Fibroblast of peridontal ligament (primary cell): ENCODE measurements around the gene ZFP92.
"Not testable (repeated sequence)": the region's sequence is repeated elsewhere in the genome, so short reads cannot be mapped to it uniquely, and the experiment has no call there.

Experiments used
- DNase-seq: peaks from one replicate; pipeline ENCODE4 v3.0.0-alpha.2; 2010; ENCODE audit errors: extremely low read depth

ZFP92 gene

GRCh38 chrX:153386097-153386496, 25.2 kb upstream of the ZFP92 start:
- no peak for DNase-seq

- no peak for DNase-seq
Measured at GRCh38 chrX:153387345-153387744, 23.9 kb upstream of the ZFP92 start.

- DNase-seq, result no peak
Measured at GRCh38 chrX:153387987-153388721, 23.1 kb upstream of the ZFP92 start.

- DNase-seq, result no peak
Measured at GRCh38 chrX:153388722-153389459, 22.4 kb upstream of the ZFP92 start.

- DNase-seq, result not testable (repeated sequence)
Measured at GRCh38 chrX:153389460-153389768, 21.9 kb upstream of the ZFP92 start.

- DNase-seq, result no peak
Measured at GRCh38 chrX:153392642-153393321, 18.5 kb upstream of the ZFP92 start.

- no peak for DNase-seq
Measured at GRCh38 chrX:153394612-153395011, 16.7 kb upstream of the ZFP92 start.

GRCh38 chrX:153395613-153396319, 15.5 kb upstream of the ZFP92 start:
- DNase-seq, result no peak

GRCh38 chrX:153396320-153397195, 14.7 kb upstream of the ZFP92 start:
- no peak for DNase-seq

GRCh38 chrX:153397256-153397960, 13.9 kb upstream of the ZFP92 start:
- DNase-seq, result no peak

- DNase-seq, result no peak
Measured at GRCh38 chrX:153398275-153398960, 12.9 kb upstream of the ZFP92 start.

- no peak for DNase-seq
Measured at GRCh38 chrX:153400146-153401132, 10.8 kb upstream of the ZFP92 start.

GRCh38 chrX:153401133-153401764, 10.0 kb upstream of the ZFP92 start, which contains the start of gene PNMA6E:
TSS of gene PNMA6E (minus strand) at chrX:153401350. CDS start at chrX:153398849, 2,501 bp downstream.
- no peak for DNase-seq

- not testable (repeated sequence) for DNase-seq
Measured at GRCh38 chrX:153404333-153404732, 6.9 kb upstream of the ZFP92 start.

GRCh38 chrX:153405426-153405825, 5.8 kb upstream of the ZFP92 start:
- no peak for DNase-seq

- no peak for DNase-seq
Measured at GRCh38 chrX:153406011-153406410, 5.3 kb upstream of the ZFP92 start.

- no peak for DNase-seq
Measured at GRCh38 chrX:153406903-153407302, 4.4 kb upstream of the ZFP92 start.

- no peak for DNase-seq
Measured at GRCh38 chrX:153407736-153408135, 3.5 kb upstream of the ZFP92 start.
